ENCODE results near the gene SMYD3. TPM values are rescaled to one million over a fixed set of nuclear protein-coding genes. Genes with fewer than 3 reads are reported as not detected.
A peak's percentile ranks its signal among the peaks of the same experiment; 100 is the strongest.

SMYD3 gene
- polyA plus RNA-seq, 2 of the 4 experiments (the other 2 are of a cell fraction): 18.2 to 35.2 TPM

DNA sequence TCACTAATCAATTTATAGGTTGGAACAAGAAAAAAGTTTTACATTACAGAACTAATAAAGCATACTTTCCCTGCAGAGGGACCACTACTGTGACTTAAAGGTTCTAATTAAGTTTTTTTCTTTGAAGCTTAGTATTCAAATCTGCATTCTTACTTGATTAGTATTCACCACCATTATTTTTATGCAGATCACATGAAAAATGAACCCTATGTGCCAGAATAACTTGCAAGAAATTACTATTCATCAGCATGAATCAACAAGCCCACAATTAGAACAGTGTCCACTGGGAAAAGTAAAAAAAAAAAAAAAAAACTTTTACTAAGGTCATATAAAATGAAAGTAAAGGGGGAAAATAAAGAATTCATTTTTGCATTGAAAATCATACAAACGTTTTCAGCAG, 90.8 kb downstream of the SMYD3 start:
- 43% methylated on average over 1 of the region's 1 CpG for WGBS (ENCODE audit: missing lambda C conversion rate)
- Histone ChIP-seq H3K27ac (no peak overlapping the region), H3K4me1 (no peaks in the 10 kb centered on the region), H3K4me3 (no peak overlapping the region), H3K9me3 (no peaks in the 10 kb centered on the region), H3K4me2 (no peak overlapping the region)
- POLR2A ChIA-PET: no interaction called here
- FAIRE-seq: no peak
- no peak for ATAC-seq
- CTCF ChIA-PET: no interaction called here
- DNase-seq (ENCODE audit: low read depth in 1 of 2, low spot score in 1 of 2): no peak
- TF ChIP-seq JUNB (IDR thresholded peaks at IDR 0.05): no peak
- TF ChIP-seq, protein P1, sequence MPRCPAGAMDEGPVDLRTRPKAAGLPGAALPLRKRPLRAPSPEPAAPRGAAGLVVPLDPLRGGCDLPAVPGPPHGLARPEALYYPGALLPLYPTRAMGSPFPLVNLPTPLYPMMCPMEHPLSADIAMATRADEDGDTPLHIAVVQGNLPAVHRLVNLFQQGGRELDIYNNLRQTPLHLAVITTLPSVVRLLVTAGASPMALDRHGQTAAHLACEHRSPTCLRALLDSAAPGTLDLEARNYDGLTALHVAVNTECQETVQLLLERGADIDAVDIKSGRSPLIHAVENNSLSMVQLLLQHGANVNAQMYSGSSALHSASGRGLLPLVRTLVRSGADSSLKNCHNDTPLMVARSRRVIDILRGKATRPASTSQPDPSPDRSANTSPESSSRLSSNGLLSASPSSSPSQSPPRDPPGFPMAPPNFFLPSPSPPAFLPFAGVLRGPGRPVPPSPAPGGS (IDR thresholded peaks at IDR 0.05): no peak

DNA sequence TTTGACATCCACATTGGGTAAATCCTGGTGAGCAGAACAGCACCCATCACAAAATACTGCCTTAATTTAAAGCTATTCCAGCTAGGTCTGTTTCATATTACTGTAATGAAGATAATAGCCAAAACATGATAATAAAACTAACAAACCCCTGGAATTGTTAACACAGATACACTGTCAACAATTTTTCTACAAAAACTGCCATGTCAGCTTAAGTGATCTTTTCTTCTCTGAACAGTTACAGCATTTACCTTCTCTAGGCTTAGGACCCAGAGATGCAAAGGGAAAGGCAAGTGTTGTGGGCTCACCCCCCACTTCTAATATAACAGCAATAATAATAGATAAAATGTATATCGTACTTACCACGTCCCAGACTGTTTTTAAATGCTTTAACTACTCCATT, 92.1 kb downstream of the SMYD3 start:
- 85% methylated on average over 2 of the region's 2 CpGs for WGBS (ENCODE audit: missing lambda C conversion rate)

DNA sequence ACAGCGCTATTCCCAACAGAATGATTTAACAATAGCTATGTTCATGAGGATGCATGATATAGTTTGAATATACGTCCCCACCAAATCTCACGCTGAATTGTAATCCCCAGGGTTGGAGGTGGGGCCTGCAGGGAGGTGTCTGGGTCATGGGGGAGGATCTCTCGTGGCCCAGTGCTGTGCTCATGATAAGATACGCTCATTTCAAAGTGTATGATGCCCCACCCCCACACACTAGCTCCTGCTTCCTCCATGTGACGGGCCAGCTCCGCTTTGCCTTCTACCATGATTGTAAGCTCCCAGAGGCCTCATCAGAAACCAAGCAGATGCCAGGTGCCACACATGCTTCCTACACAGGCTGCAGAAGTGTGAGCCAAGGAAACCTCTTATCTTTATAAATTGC, 93.6 kb downstream of the SMYD3 start:
- Histone ChIP-seq H3K27ac (no peak overlapping the region), H3K9me3 (no peaks in the 10 kb centered on the region), H3K4me1 (no peaks in the 10 kb centered on the region), H3K4me3 (no peak overlapping the region), H3K4me2 (no peak overlapping the region)
- ChIA-PET POLR2A (no interaction called here), CTCF (no interaction called here)
- DNase-seq (ENCODE audit: low read depth in 1 of 2, low spot score in 1 of 2) (no peak), FAIRE-seq (no peak), ATAC-seq (no peak)
- TF ChIP-seq BHLHE40 (IDR thresholded peaks at IDR 0.05; ENCODE audit: low read depth, low read length): no peak
- TF ChIP-seq, protein P2, sequence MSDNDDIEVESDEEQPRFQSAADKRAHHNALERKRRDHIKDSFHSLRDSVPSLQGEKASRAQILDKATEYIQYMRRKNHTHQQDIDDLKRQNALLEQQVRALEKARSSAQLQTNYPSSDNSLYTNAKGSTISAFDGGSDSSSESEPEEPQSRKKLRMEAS (IDR thresholded peaks at IDR 0.05): no peak
- no peak for TF ChIP-seq RAD21 (conservative IDR thresholded peaks at IDR 0.05 in 1 of 2, IDR thresholded peaks at IDR 0.05 in 1 of 2)
- WGBS (ENCODE audit: missing lambda C conversion rate): 94% methylated on average over 7 of the region's 7 CpGs

More for the DNA sequence above, 92.1 kb downstream of the SMYD3 start:
- ATAC-seq (no peak), FAIRE-seq (no peak), DNase-seq (ENCODE audit: low read depth in 1 of 2, low spot score in 1 of 2) (no peak)
- ChIA-PET POLR2A (no interaction called here), CTCF (no interaction called here)
- Histone ChIP-seq H3K9me3 (no peaks in the 10 kb centered on the region), H3K4me1 (no peaks in the 10 kb centered on the region), H3K4me2 (no peak overlapping the region), H3K27ac (no peak overlapping the region), H3K4me3 (no peak overlapping the region)
- peak; percentile 91 for TF ChIP-seq MAFK (IDR thresholded peaks at IDR 0.05; ENCODE audit: partially characterized antibody)
- TF ChIP-seq HOXB13 (CRISPR knock-in tag; IDR thresholded peaks at IDR 0.05; ENCODE audit: low read depth): no peak

DNA sequence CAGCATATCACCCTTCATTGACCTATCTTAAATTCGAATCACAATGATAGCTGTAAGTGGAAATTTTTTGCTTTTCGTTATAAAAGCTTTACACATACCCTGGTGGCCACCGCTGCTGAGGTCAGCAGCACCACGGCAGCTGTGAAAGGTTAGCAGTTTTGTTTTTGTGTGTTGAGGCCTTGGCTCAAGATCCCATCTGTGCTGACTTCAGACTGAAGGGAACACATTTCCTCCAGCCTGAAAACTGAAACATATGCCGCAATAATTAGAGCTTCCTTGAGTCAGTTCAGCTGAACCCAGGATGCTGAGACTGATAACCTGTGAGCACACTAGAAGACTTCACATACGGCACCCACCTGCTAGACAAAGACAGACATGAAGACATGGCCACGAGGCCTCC, 103.0 kb downstream of the SMYD3 start:
- FAIRE-seq: no peak
- TF ChIP-seq POLR2AphosphoS2 (conservative IDR thresholded peaks at IDR 0.05; ENCODE audit: low read length) (no peak), RNF2 (IDR thresholded peaks at IDR 0.05; ENCODE audit: borderline replicate concordance, low read depth) (no peak)
- TF ChIP-seq, protein P3, sequence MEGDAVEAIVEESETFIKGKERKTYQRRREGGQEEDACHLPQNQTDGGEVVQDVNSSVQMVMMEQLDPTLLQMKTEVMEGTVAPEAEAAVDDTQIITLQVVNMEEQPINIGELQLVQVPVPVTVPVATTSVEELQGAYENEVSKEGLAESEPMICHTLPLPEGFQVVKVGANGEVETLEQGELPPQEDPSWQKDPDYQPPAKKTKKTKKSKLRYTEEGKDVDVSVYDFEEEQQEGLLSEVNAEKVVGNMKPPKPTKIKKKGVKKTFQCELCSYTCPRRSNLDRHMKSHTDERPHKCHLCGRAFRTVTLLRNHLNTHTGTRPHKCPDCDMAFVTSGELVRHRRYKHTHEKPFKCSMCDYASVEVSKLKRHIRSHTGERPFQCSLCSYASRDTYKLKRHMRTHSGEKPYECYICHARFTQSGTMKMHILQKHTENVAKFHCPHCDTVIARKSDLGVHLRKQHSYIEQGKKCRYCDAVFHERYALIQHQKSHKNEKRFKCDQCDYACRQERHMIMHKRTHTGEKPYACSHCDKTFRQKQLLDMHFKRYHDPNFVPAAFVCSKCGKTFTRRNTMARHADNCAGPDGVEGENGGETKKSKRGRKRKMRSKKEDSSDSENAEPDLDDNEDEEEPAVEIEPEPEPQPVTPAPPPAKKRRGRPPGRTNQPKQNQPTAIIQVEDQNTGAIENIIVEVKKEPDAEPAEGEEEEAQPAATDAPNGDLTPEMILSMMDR (IDR thresholded peaks at IDR 0.05): no peak
- POLR2A ChIA-PET: no interaction called here

DNA sequence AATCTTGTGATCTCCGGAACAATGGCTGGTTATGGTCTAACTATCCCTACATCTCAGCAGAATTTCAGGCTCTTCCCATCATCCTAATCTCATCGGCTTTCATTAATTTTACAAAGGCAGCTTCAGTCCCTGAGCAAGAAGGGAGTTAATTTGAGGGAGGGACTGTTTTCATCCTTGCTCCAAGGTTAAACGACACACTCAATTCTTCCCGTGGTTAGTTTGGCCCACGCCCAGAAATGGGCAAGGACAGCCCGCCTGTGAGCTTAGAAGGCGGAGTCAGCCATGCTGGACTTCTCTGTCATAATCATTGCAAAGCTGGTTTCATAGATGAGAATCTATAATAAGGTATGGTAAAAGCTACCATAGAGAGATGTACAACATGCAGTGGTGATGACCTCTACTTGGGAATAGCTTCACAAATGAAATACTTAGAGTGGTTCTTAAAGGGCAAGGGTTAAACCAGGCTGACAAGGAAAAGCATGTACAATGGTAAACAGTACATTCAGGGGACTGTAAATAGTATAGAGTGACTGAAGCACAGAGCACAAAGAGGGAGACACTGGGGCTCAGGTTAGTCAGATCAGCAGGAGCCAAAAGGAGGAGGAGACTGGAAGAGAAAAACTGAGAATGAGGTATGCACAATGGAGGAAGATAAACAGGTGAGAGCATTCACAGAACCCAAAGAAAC, 108.8 kb downstream of the SMYD3 start:
- CTCF ChIA-PET: interaction anchor here (0.5 kb wide), 1 partner anchor 532 kb away, joined by 3 read pairs; no protein-coding TSS in a partner anchor
- FAIRE-seq: no peak

More for the DNA sequence above, 103.0 kb downstream of the SMYD3 start:
- Histone ChIP-seq H3K4me2 (no peak overlapping the region), H3K9me3 (no peaks in the 10 kb centered on the region), H3K4me3 (no peak overlapping the region), H3K27ac (no peak overlapping the region), H3K4me1 (no peaks in the 10 kb centered on the region)
- DNase-seq (ENCODE audit: low read depth in 1 of 2, low spot score in 1 of 2) (no peak), ATAC-seq (no peak)
- CTCF ChIA-PET: no interaction called here
- WGBS (ENCODE audit: missing lambda C conversion rate): 88% methylated on average over 7 of the region's 7 CpGs

More for the DNA sequence above, 108.8 kb downstream of the SMYD3 start:
- Histone ChIP-seq H3K4me3 (no peak overlapping the region), H3K27ac (no peak overlapping the region), H3K9me3 (no peaks in the 10 kb centered on the region), H3K4me1 (no peaks in the 10 kb centered on the region), H3K4me2 (no peak overlapping the region)
- DNase-seq (ENCODE audit: low read depth in 1 of 2, low spot score in 1 of 2): no peak
- no peak for ATAC-seq
- POLR2A ChIA-PET: no interaction called here
- WGBS (ENCODE audit: missing lambda C conversion rate): 82% methylated on average over 7 of the region's 7 CpGs
- no peak for TF ChIP-seq KDM5A (IDR thresholded peaks at IDR 0.05)
- TF ChIP-seq ZFP36 (IDR thresholded peaks at IDR 0.05; ENCODE audit: borderline replicate concordance, partially characterized antibody): no peak
- no peak for TF ChIP-seq CHD2 (IDR thresholded peaks at IDR 0.05; ENCODE audit: low read length, partially characterized antibody)
- TF ChIP-seq, protein P1 (IDR thresholded peaks at IDR 0.05): no peak
- TF ChIP-seq CBX2 (IDR thresholded peaks at IDR 0.05; ENCODE audit: borderline replicate concordance, low read depth): no peak
- TF ChIP-seq, protein P4, sequence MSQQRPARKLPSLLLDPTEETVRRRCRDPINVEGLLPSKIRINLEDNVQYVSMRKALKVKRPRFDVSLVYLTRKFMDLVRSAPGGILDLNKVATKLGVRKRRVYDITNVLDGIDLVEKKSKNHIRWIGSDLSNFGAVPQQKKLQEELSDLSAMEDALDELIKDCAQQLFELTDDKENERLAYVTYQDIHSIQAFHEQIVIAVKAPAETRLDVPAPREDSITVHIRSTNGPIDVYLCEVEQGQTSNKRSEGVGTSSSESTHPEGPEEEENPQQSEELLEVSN (IDR thresholded peaks at IDR 0.05; ENCODE audit: borderline replicate concordance, low read depth): no peak
- no peak for TF ChIP-seq HOXB13 (CRISPR knock-in tag; IDR thresholded peaks at IDR 0.05; ENCODE audit: low read depth)
- no peak for TF ChIP-seq MAFK (IDR thresholded peaks at IDR 0.05; ENCODE audit: partially characterized antibody)
- no peak for TF ChIP-seq MAZ (IDR thresholded peaks at IDR 0.05; ENCODE audit: borderline replicate concordance, low read depth, low read length)
